CD14-positive monocyte (primary cell): ENCODE results near the gene F10. TPM values are rescaled to one million over a fixed set of nuclear protein-coding genes. Genes with fewer than 3 reads are reported as not detected.

Experiments
- DNase-seq, 3 donors: peaks; one replicate each; pipeline ENCODE4 v3.0.0-alpha.2; 2011 to 2022
- H2AFZ ChIP-seq: 2 replicates; pipeline ENCODE4 v1.6.0; 2012; ENCODE audit warnings: mild to moderate bottlenecking, low read depth, low read length, inconsistent platforms; ENCODE audit not compliant: insufficient read depth, poor library complexity, severe bottlenecking
- H3K27ac ChIP-seq, 2 donors: 1 replicate in 1 of 2; 2 replicates in 1 of 2; pipeline ENCODE4 v1.5.1; 2012 to 2013; ENCODE audit warnings: low read length in 2 of 2, control low read depth in 1 of 2, inconsistent platforms in 1 of 2, low read depth in 1 of 2, mild to moderate bottlenecking in 1 of 2
- H3K27me3 ChIP-seq, 2 donors: one replicate each; pipeline versions ENCODE4 v1.6.0 to v1.6.1; 2011 to 2013; ENCODE audit warnings: low read length in 2 of 2; ENCODE audit not compliant: control insufficient read depth in 2 of 2, insufficient read depth in 2 of 2
- H3K36me3 ChIP-seq, 2 donors: replicated peaks in 1 of 2; 1 replicate in 1 of 2; 2 replicates in 1 of 2; pipeline versions ENCODE4 v1.5.1 to v1.6.1; 2012 to 2013; ENCODE audit warnings: low read length in 2 of 2, control low read depth in 1 of 2, inconsistent platforms in 1 of 2, mild to moderate bottlenecking in 1 of 2; ENCODE audit not compliant: insufficient read depth in 2 of 2, control insufficient read depth in 1 of 2
- H3K4me1 ChIP-seq, 2 donors: 1 replicate in 1 of 2; 2 replicates in 1 of 2; pipeline versions ENCODE4 v1.5.1 to v1.6.1; 2012 to 2013; ENCODE audit warnings: low read length in 2 of 2, control low read depth in 1 of 2, inconsistent platforms in 1 of 2, mild to moderate bottlenecking in 1 of 2, moderate library complexity in 1 of 2; ENCODE audit not compliant: insufficient read depth in 2 of 2, control insufficient read depth in 1 of 2
- H3K4me2 ChIP-seq: replicated peaks from 2 replicates; pipeline ENCODE3; 2012; ENCODE audit warnings: low read length, moderate library complexity, mild to moderate bottlenecking; ENCODE audit not compliant: poor library complexity, severe bottlenecking; ENCODE audit errors: extremely low read depth
- H3K4me3 ChIP-seq, 3 experiments: fragments of 200-600 bp in 1 of 3; sonication (generic) in 1 of 3; replicated peaks in 1 of 3; 1 replicate in 2 of 3; 2 replicates in 1 of 3; pipeline ENCODE4 v1.5.1; 2011 to 2013; ENCODE audit warnings: low read length in 3 of 3, mild to moderate bottlenecking in 3 of 3, control low read depth in 2 of 3, low read depth in 2 of 3, inconsistent platforms in 1 of 3, moderate library complexity in 1 of 3
- H3K79me2 ChIP-seq: 2 replicates; pipeline ENCODE4 v1.6.0; 2012; ENCODE audit warnings: mild to moderate bottlenecking, control low read depth, inconsistent platforms, low read length, moderate library complexity; ENCODE audit not compliant: insufficient read depth
- H3K9ac ChIP-seq: 2 replicates; pipeline ENCODE4 v1.6.0; 2017; ENCODE audit warnings: low read length, mild to moderate bottlenecking; ENCODE audit not compliant: insufficient read depth, poor library complexity, severe bottlenecking
- H3K9me3 ChIP-seq, 2 donors: replicated peaks in 1 of 2; 1 replicate in 1 of 2; 2 replicates in 1 of 2; pipeline versions ENCODE4 v1.5.1 to v1.6.1; 2012 to 2013; ENCODE audit warnings: low read length in 2 of 2, control low read depth in 1 of 2; ENCODE audit not compliant: control insufficient read depth in 1 of 2, insufficient read depth in 1 of 2
- H4K20me1 ChIP-seq: 2 replicates; pipeline ENCODE4 v1.6.0; 2012; ENCODE audit warnings: mild to moderate bottlenecking, low read length, control low read depth, moderate library complexity; ENCODE audit not compliant: insufficient read depth
- H3K27ac Mint-ChIP-seq, 7 donors: one replicate each; pipeline ENCODE4 v1.8.0; 2020; ENCODE audit warnings: mild to moderate bottlenecking in 7 of 7, mixed read lengths in 7 of 7, moderate library complexity in 6 of 7, inconsistent platforms in 2 of 7
- H3K27me3 Mint-ChIP-seq, 3 donors: one replicate each; pipeline ENCODE4 v1.8.0; 2021 to 2022; ENCODE audit warnings: low read depth in 3 of 3, mild to moderate bottlenecking in 3 of 3, mixed read lengths in 3 of 3, moderate library complexity in 3 of 3, inconsistent platforms in 1 of 3
- H3K36me3 Mint-ChIP-seq, 2 donors: one replicate each; pipeline ENCODE4 v1.8.0; 2020; ENCODE audit warnings: mixed read lengths in 2 of 2, inconsistent platforms in 1 of 2, mild to moderate bottlenecking in 1 of 2
- H3K4me1 Mint-ChIP-seq: one replicate; pipeline ENCODE4 v1.8.0; 2020; ENCODE audit warnings: mild to moderate bottlenecking, mixed read lengths
- H3K4me3 Mint-ChIP-seq, 2 donors: one replicate each; pipeline ENCODE4 v1.8.0; 2020; ENCODE audit warnings: mild to moderate bottlenecking in 2 of 2, mixed read lengths in 2 of 2, moderate library complexity in 1 of 2
- H3K9me3 Mint-ChIP-seq, 7 donors: one replicate each; pipeline ENCODE4 v1.8.0; 2020 to 2022; ENCODE audit warnings: mixed read lengths in 7 of 7, mild to moderate bottlenecking in 6 of 7, moderate library complexity in 6 of 7, inconsistent platforms in 2 of 7
- WGBS: methylation state at CpG from one replicate; pipeline ENCODE4 v1.1.5; 2013; ENCODE audit warnings: missing lambda C conversion rate; ENCODE audit not compliant: insufficient coverage; 5-methylcytosine and 5-hydroxymethylcytosine counted together
- intact Hi-C, 2 donors: fragments of 100-400 bp; cut with micrococcal nuclease; formaldehyde crosslinking; loops; one replicate each; pipeline versions ENCODE4 v1.15.0 to v1.15.1; 2023
- polyA plus RNA-seq, 3 donors: library from polyadenylated mRNA; depleted of rRNA in 1 of 3; unstranded in 2 of 3; stranded (reverse) in 1 of 3; fragments of 300-500 nt in 2 of 3; fragments of >200 nt in 1 of 3; fragmentation: Illumina TruSeq in 2 of 3; gene quantifications; 1 replicate in 2 of 3; 2 replicates in 1 of 3; pipeline ENCODE4 v1.2.3, GENCODE V29; 2012 to 2021
- TF ChIP-seq, protein P1 (sequence below): fragments of 200-600 bp; IDR thresholded peaks from one replicate; pipeline ENCODE4 v1.8.0; 2022; ENCODE audit warnings: antibody characterized with exemption, mild to moderate bottlenecking

The F10 gene
- polyA plus RNA-seq, 3 donors, result not detected

DNA sequence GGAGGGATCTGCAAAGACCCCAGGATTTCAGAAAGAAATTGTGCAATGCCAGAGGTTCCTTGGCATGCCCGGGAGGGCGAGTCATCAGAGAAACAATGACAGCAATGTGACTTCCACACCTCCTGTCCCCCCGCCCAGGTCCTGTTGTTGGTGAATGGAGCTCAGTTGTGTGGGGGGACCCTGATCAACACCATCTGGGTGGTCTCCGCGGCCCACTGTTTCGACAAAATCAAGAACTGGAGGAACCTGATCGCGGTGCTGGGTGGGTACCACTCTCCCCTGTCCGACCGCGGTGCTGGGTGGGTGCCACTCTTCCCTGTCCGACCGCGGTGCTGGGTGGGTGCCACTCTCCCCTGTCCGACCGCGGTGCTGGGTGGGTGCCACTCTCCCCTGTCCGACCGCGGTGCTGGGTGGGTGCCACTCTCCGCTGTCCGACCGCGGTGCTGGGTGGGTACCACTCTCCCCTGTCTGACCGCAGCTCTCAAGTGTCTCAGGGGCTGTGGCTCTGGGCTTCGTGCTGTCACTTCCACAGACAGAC is 5.2 kb upstream of the F10 start:
- TF ChIP-seq, protein P1, sequence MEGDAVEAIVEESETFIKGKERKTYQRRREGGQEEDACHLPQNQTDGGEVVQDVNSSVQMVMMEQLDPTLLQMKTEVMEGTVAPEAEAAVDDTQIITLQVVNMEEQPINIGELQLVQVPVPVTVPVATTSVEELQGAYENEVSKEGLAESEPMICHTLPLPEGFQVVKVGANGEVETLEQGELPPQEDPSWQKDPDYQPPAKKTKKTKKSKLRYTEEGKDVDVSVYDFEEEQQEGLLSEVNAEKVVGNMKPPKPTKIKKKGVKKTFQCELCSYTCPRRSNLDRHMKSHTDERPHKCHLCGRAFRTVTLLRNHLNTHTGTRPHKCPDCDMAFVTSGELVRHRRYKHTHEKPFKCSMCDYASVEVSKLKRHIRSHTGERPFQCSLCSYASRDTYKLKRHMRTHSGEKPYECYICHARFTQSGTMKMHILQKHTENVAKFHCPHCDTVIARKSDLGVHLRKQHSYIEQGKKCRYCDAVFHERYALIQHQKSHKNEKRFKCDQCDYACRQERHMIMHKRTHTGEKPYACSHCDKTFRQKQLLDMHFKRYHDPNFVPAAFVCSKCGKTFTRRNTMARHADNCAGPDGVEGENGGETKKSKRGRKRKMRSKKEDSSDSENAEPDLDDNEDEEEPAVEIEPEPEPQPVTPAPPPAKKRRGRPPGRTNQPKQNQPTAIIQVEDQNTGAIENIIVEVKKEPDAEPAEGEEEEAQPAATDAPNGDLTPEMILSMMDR, result no peak
- H3K27me3 ChIP-seq, result peaks cover 0 to 8% of the 10 kb centered on the region in 2 donors
- intact Hi-C loops, result no loop called here
- no peaks in the 10 kb centered on the region for H3K79me2 ChIP-seq
- DNase-seq, result no peak
- H3K4me1 ChIP-seq, result no peaks in the 10 kb centered on the region
- H3K27ac ChIP-seq, result no peak overlapping the region
- Mint-ChIP-seq H3K4me1 (no peaks in the 10 kb centered on the region), H3K27me3 (peaks cover 3 to 4% (median 4%) of the 10 kb centered on the region in 3 donors), H3K27ac (peak overlapping the region in 1 of 7 donors; percentile 69), H3K36me3 (no peaks in the 10 kb centered on the region), H3K9me3 (no peaks in the 10 kb centered on the region), H3K4me3 (no peak overlapping the region)
- no peak overlapping the region for H3K4me2 ChIP-seq
- H2AFZ ChIP-seq, result no peak overlapping the region
- WGBS, result 94% methylated on average over 23 of the region's 26 CpGs
- no peak overlapping the region for H3K9ac ChIP-seq
- no peaks in the 10 kb centered on the region for H3K9me3 ChIP-seq
- H4K20me1 ChIP-seq, result no peaks in the 10 kb centered on the region
- no peak overlapping the region for H3K4me3 ChIP-seq
- H3K36me3 ChIP-seq, result no peaks in the 10 kb centered on the region

DNA sequence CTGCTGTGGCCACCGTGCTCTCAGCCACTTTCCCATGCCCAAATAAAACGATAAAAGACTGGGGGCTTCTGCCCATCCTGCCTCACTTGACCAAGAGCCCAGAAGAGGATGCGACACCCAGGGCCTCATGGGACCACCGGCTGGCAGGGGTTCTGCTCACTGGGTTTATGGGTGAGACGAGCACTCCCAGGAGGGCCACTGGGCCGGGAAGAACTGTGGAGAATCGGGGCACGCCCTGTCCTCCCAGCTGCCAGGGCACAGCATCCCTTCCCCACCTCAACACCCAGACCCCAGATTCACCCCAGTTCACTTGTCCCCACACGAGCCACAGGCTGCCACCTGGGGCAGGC is 4.7 kb upstream of the F10 start:
- no peaks in the 10 kb centered on the region for H4K20me1 ChIP-seq
- no peak overlapping the region for H3K27ac Mint-ChIP-seq
- H3K27me3 ChIP-seq, result peaks cover 0 to 8% of the 10 kb centered on the region in 2 donors
- WGBS, result 89% methylated on average over 6 of the region's 9 CpGs
- H3K4me3 Mint-ChIP-seq, result no peak overlapping the region
- no peaks in the 10 kb centered on the region for H3K36me3 Mint-ChIP-seq
- no peak for DNase-seq
- no peaks in the 10 kb centered on the region for H3K79me2 ChIP-seq
- H3K27ac ChIP-seq, result no peak overlapping the region
- H3K4me1 ChIP-seq, result no peaks in the 10 kb centered on the region
- H3K9ac ChIP-seq, result no peak overlapping the region
- H3K9me3 ChIP-seq, result no peaks in the 10 kb centered on the region
- no peak overlapping the region for H2AFZ ChIP-seq
- peaks cover 3 to 7% (median 4%) of the 10 kb centered on the region in 3 donors for H3K27me3 Mint-ChIP-seq
- no peaks in the 10 kb centered on the region for H3K9me3 Mint-ChIP-seq
- no peaks in the 10 kb centered on the region for H3K36me3 ChIP-seq
- no peak overlapping the region for H3K4me2 ChIP-seq
- no peak overlapping the region for H3K4me3 ChIP-seq
- no peaks in the 10 kb centered on the region for H3K4me1 Mint-ChIP-seq
- intact Hi-C loops, result no loop called here
- TF ChIP-seq, protein P1, result no peak
